ENCODE measurements around the gene CELF3. TPM values are rescaled to one million over a fixed set of nuclear protein-coding genes. Genes with fewer than 3 reads are reported as not detected.

Gene CELF3
- total and polyA plus RNA-seq, 2 donors (not counting 1 experiment from before 2014, with no cell fraction given) = not detected

DNA sequence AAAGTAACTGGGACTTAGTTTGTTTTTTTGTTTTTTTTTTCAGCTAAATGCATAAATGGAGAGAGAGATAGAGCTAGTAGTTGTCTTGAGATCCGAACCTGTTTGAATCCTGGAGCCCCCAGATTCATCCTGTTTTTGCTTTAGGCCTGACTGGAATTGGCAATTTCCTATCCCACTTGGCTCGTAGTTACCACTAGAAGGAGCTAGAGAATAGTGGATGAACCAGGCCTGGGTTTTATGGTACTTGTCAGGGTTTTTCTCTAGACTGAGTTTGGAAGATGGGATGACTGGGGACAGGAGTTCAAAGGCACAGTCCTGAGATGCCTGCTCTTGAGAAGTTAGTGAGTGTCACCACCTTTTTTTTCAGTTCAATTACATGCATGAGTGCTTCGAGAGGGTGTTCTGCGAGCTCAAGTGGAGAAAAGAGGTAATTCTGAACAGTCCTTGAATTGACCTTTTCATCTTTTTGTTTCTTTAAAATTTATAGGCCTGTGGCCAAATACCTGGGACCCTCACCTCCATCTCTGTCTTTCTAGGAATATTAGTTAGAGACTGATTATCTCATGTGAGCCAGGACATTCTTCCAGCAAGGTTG, 23.4 kb downstream of the CELF3 start:
- no peaks in the 10 kb centered on the region for H4K20me1 ChIP-seq (ENCODE audit: control insufficient read depth, insufficient read depth, low read length, poor library complexity, severe bottlenecking)
- no peak overlapping the region for H3K4me2 ChIP-seq (replicated peaks; ENCODE audit: low read depth, low read length, poor library complexity, severe bottlenecking)
- ChIA-PET POLR2A (no interaction called here), CTCF (interaction anchor here (1.0 to 1.2 kb wide), 2 partner anchors 52 to 308 kb away, joined by 3 to 5 read pairs; no protein-coding TSS in a partner anchor)
- no peak overlapping the region for H2AFZ ChIP-seq (ENCODE audit: insufficient read depth, low read depth, low read length, poor library complexity, severe bottlenecking)
- intact Hi-C loops (cut with micrococcal nuclease) = no loop called here
- H3K4me1 ChIP-seq (ENCODE audit: control insufficient read depth in 2 of 2, insufficient read depth in 2 of 2, low read length in 2 of 2) = no peaks in the 10 kb centered on the region
- no peaks in the 10 kb centered on the region for H3K27me3 Mint-ChIP-seq
- H3K9me3 Mint-ChIP-seq (ENCODE audit: insufficient read depth) = no peaks in the 10 kb centered on the region
- H3K4me1 Mint-ChIP-seq = no peaks in the 10 kb centered on the region
- H3K27ac ChIP-seq (ENCODE audit: low read length in 2 of 2) = no peak overlapping the region
- peaks cover 13 to 42% of the 10 kb centered on the region in 2 experiments for H3K36me3 ChIP-seq (replicated peaks in 1 of 2; ENCODE audit: control extremely low read depth in 1 of 2, control insufficient read depth in 1 of 2, extremely low read depth in 1 of 2, insufficient read depth in 2 of 2, low read length in 1 of 2)
- no peak for ATAC-seq (ENCODE audit: low read depth)
- H3K27me3 ChIP-seq (replicated peaks in 1 of 4; ENCODE audit: control extremely low read depth in 1 of 4, control insufficient read depth in 3 of 4, insufficient read depth in 4 of 4, low read length in 3 of 4) = no peaks in the 10 kb centered on the region
- H3K9me3 ChIP-seq (ENCODE audit: control extremely low read depth in 1 of 3, control insufficient read depth in 2 of 3, insufficient read depth in 1 of 3, low read length in 2 of 3) = no peaks in the 10 kb centered on the region
- H3K9ac ChIP-seq (ENCODE audit: low read length) = no peak overlapping the region
- DNase-seq = no peak
- WGBS (ENCODE audit: insufficient coverage) = 83% methylated on average over 2 of the region's 4 CpGs
- no peak overlapping the region for H3K4me3 Mint-ChIP-seq
- no peaks in the 10 kb centered on the region for H3K79me2 ChIP-seq (ENCODE audit: control insufficient read depth, insufficient read depth, low read length)
- H3K27ac Mint-ChIP-seq = no peak overlapping the region
- no peak for TF ChIP-seq EZH2 (IDR thresholded peaks at IDR 0.05; ENCODE audit: borderline replicate concordance, insufficient read depth, low read depth, low read length, poor library complexity, severe bottlenecking)
- TF ChIP-seq, protein P1, sequence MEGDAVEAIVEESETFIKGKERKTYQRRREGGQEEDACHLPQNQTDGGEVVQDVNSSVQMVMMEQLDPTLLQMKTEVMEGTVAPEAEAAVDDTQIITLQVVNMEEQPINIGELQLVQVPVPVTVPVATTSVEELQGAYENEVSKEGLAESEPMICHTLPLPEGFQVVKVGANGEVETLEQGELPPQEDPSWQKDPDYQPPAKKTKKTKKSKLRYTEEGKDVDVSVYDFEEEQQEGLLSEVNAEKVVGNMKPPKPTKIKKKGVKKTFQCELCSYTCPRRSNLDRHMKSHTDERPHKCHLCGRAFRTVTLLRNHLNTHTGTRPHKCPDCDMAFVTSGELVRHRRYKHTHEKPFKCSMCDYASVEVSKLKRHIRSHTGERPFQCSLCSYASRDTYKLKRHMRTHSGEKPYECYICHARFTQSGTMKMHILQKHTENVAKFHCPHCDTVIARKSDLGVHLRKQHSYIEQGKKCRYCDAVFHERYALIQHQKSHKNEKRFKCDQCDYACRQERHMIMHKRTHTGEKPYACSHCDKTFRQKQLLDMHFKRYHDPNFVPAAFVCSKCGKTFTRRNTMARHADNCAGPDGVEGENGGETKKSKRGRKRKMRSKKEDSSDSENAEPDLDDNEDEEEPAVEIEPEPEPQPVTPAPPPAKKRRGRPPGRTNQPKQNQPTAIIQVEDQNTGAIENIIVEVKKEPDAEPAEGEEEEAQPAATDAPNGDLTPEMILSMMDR (IDR thresholded peaks at IDR 0.05) = no peak
- no peak overlapping the region for H3K4me3 ChIP-seq (ENCODE audit: control extremely low read depth in 1 of 5, extremely low read depth in 1 of 5, insufficient read depth in 1 of 5, low read depth in 2 of 5, low read length in 4 of 5)

DNA sequence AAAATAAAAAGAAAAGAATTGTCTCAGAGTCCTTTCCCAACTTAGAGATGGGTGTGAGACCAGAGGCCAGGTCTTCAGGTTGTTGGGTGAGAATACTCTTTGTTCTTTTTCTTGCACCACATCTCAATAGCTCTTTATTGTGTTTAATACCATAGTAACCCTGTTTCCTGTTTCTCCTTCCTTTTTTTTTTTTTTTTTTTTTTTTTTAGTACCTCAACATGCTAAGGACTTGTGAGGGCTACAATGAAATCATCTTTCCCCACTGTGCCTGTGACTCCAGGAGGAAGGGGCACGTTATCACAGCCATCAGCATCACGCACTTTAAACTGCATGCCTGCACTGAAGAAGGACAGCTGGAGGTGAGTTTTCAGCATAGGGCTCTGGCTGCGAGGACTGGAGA, 24.4 kb downstream of the CELF3 start:
- H3K9ac ChIP-seq (ENCODE audit: low read length) = no peak overlapping the region
- H3K4me1 ChIP-seq (ENCODE audit: control insufficient read depth in 2 of 2, insufficient read depth in 2 of 2, low read length in 2 of 2) = no peaks in the 10 kb centered on the region
- DNase-seq (no peak), ATAC-seq (ENCODE audit: low read depth) (no peak)
- intact Hi-C loops (cut with micrococcal nuclease) = no loop called here
- H4K20me1 ChIP-seq (ENCODE audit: control insufficient read depth, insufficient read depth, low read length, poor library complexity, severe bottlenecking) = no peaks in the 10 kb centered on the region
- WGBS (ENCODE audit: insufficient coverage) = 90% methylated on average over 2 of the region's 3 CpGs
- H3K27me3 ChIP-seq (replicated peaks in 1 of 4; ENCODE audit: control extremely low read depth in 1 of 4, control insufficient read depth in 3 of 4, insufficient read depth in 4 of 4, low read length in 3 of 4) = no peaks in the 10 kb centered on the region
- H3K79me2 ChIP-seq (ENCODE audit: control insufficient read depth, insufficient read depth, low read length) = no peaks in the 10 kb centered on the region
- TF ChIP-seq, protein P1 (IDR thresholded peaks at IDR 0.05) = no peak
- no peak for TF ChIP-seq EZH2 (IDR thresholded peaks at IDR 0.05; ENCODE audit: borderline replicate concordance, insufficient read depth, low read depth, low read length, poor library complexity, severe bottlenecking)
- H3K27ac ChIP-seq (ENCODE audit: low read length in 2 of 2) = no peak overlapping the region
- no peaks in the 10 kb centered on the region for H3K9me3 ChIP-seq (ENCODE audit: control extremely low read depth in 1 of 3, control insufficient read depth in 2 of 3, insufficient read depth in 1 of 3, low read length in 2 of 3)
- no peak overlapping the region for H3K4me3 Mint-ChIP-seq
- ChIA-PET POLR2A (no interaction called here), CTCF (interaction anchor here (0.7 to 1.2 kb wide), 2 partner anchors 215 to 309 kb away, joined by 4 to 5 read pairs; no protein-coding TSS in a partner anchor)
- no peak overlapping the region for H3K4me2 ChIP-seq (replicated peaks; ENCODE audit: low read depth, low read length, poor library complexity, severe bottlenecking)
- H3K27ac Mint-ChIP-seq = no peak overlapping the region
- no peaks in the 10 kb centered on the region for H3K4me1 Mint-ChIP-seq
- H3K27me3 Mint-ChIP-seq = no peaks in the 10 kb centered on the region
- no peaks in the 10 kb centered on the region for H3K9me3 Mint-ChIP-seq (ENCODE audit: insufficient read depth)
- H3K36me3 ChIP-seq (replicated peaks in 1 of 2; ENCODE audit: control extremely low read depth in 1 of 2, control insufficient read depth in 1 of 2, extremely low read depth in 1 of 2, insufficient read depth in 2 of 2, low read length in 1 of 2) = peaks cover 13 to 34% of the 10 kb centered on the region in 2 experiments
- no peak overlapping the region for H3K4me3 ChIP-seq (ENCODE audit: control extremely low read depth in 1 of 5, extremely low read depth in 1 of 5, insufficient read depth in 1 of 5, low read depth in 2 of 5, low read length in 4 of 5)
- H2AFZ ChIP-seq (ENCODE audit: insufficient read depth, low read depth, low read length, poor library complexity, severe bottlenecking) = no peak overlapping the region
